ENCODE results near the gene PAPPA2.

DNA sequence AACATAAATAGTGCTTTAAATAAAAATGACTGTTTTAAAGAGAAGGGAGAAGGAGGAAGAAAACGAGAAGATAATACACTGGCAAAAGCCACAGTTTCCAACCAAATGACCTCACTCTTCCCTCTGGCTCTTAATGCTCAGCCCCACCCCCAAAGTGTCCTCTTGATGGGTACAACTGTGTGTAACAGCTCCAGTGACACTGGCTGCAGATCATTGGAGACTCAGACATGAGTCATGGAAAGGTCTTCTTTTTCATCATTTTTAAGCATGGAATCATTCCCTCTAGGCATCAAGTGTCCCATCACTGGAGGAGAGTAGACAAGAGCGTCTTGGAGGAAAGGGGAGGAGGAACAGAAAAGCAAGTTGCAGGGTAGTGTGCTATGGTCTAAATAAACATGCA lies 333.0 kb downstream of the PAPPA2 start:
- TF ChIP-seq, protein P1, sequence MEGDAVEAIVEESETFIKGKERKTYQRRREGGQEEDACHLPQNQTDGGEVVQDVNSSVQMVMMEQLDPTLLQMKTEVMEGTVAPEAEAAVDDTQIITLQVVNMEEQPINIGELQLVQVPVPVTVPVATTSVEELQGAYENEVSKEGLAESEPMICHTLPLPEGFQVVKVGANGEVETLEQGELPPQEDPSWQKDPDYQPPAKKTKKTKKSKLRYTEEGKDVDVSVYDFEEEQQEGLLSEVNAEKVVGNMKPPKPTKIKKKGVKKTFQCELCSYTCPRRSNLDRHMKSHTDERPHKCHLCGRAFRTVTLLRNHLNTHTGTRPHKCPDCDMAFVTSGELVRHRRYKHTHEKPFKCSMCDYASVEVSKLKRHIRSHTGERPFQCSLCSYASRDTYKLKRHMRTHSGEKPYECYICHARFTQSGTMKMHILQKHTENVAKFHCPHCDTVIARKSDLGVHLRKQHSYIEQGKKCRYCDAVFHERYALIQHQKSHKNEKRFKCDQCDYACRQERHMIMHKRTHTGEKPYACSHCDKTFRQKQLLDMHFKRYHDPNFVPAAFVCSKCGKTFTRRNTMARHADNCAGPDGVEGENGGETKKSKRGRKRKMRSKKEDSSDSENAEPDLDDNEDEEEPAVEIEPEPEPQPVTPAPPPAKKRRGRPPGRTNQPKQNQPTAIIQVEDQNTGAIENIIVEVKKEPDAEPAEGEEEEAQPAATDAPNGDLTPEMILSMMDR (IDR thresholded peaks at IDR 0.05), result no peak
- no peak for TF ChIP-seq POLR2A (IDR thresholded peaks at IDR 0.05)

All from transverse colon (tissue), 3 donors.